NCI-H82 (cell line): Measurements from ENCODE around the gene CCDC188.
"Not testable (repeated sequence)": the region's sequence is repeated elsewhere in the genome, so short reads cannot be mapped to it uniquely, and the experiment has no call there.

ENCODE experiments used
- DNase-seq: peaks from one replicate; lab custom pipeline; 2025; lab: John Stamatoyannopoulos, UW

CCDC188 gene

DNA sequence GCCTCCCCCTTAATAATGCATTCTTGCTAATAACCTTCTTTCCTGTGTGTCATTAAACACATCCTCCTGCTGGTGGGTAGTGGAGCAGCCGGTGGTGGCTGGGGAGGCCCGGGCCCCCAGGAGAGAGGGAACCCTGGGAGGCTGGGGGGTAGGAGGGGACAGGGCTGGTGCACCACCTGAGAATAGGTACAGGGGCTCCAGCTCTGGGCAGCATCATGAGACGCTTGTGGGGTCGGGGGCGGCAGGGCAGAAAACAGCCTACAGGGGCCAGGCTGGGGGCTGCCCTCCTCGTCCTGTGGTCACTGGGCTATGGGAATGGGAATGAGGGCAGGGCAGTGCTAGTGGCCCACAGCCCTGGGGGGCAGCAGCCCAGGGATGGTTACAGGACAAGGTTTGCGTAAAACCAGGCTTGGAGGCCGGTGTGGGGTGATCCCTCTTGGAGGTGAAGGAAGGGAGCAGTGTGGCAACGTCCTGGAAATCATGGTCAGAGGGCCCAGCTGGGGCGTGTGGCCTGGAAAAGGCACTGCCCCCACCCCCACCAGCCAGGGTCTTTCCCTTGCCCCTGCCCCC lies 18.5 kb upstream of the CCDC188 start:
- DNase-seq = no peak

DNA sequence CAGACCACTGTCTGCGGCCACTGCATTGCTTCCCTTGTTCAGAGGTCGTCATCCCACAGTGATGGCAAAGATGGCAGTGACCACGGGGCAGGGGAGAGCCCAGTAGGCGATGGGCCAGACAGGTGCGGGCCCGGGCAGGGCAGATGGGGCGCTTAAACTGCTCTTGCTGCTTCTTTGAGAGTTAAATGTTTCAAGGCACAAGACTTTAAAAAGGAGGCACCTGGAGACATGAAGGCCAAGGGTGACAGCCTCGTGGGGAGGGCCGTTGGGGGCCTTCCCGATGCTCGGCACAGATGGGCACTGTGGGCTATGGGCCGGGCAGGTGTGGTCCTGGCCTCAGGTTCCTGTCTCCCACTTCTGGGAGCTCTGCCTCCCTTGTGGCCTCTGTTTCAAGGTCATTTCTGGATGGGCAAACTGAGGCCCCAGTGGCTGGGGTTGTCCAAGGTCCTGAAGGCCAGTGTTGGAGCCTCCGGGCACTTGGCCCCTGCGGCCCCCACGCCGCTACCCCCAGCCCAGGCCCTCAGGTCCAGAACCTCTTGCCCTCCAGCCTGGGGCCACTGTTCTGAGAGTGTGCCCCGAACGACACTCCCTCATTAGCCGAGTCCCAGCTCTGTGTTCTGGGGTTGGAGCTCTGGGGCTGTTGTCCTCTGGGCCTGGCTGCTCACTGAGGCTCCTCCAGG lies 16.9 kb upstream of the CCDC188 start:
- DNase-seq = no peak

DNA sequence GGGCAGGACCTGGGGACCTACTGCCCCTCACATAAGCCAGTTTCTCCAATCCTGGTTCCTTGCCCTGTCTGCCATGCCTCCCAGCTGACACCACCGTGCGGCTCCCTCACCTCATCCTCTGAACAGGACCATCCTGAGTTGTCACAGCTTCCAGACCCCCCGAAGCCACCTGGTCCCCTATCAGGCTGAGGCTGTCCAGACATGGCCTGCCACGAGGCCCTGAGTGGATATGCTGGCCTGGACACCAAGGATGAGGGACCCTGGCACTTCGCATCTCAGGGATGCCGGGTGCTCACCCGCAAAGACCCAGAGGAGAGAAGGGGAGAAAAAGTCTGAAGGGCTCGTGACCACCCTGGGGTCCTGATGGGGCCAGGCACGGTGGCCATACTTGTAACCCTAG lies 15.8 kb upstream of the CCDC188 start:
- no peak for DNase-seq

DNA sequence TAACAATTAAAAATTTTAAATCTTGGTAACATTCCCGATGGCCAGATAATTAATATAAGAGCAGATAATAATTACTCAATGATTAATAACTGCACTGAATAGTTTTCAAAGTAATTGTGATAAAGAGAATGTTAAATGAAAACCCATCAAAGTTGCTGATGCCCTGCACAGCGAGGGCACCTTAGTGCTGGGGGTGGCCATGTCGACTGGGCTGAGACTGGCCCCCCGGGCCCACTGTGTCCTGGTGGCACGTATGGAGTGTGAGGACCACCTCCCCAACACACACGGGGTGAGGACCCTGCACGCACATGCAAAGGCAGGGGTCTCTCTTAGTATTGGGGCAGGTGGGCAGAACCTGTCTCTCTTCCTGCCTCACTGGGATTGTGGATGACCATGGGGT lies 15.1 kb upstream of the CCDC188 start:
- DNase-seq = no peak

DNA sequence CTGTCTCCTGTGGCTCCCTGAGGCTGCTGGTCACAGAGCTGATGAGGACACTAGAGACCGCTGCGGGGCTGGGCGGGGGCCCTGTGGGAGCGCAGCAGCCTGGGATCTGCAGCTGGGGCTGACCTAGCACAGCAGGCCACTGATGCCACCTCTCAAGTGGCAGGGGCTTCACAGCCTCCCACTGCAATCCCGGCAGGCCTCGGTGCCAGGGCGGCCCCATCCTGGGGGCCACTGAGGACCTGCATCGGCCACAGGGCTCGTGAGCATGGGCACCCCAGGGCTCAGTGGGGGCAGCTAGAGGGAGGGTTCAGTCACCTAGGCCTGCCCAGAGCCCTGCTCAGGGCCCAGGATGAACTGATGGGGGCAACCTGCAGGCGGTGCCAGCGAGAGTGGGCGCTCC lies 14.6 kb upstream of the CCDC188 start:
- no peak for DNase-seq

DNA sequence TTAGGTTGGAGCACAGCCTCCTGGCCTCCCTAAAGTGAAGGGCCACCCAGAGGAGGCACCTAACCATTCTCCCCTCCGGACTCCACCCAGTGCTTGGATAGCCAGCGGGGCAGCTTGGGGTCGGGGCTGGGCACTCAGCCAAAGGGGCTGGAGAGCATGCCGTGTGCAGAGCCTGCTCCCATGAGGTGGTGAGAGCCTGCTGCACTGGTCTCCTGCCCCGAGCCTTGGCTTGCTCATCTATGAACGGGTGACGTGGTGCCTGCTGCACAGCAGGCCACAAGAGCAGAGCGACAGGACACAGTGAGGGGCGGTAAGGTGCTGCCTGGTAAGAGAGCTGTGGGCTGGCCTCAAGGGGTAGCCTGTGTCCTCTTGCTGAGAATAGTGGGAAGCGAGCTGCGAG lies 14.0 kb upstream of the CCDC188 start:
- no peak for DNase-seq

DNA sequence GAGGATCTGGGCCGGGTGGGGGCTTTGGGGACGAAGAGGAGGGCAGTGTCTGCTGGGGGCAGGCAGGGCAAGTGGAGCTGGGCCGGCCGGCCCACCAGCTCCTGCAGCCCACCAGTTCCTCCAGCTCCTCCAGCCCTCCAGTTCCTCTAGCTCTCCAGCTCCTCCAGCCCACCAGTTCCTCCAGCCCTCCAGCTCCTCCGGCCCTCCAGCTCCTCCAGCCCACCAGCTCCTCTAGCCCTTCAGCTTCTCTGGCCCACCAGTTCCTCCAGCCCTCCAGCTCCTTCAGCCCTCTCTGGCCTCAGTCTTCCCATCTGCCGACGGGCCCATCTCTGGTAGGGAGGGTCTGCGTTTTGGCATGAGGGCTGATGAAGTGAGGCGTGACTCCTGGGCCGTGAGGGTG lies 9.2 kb upstream of the CCDC188 start:
- no peak for DNase-seq

DNA sequence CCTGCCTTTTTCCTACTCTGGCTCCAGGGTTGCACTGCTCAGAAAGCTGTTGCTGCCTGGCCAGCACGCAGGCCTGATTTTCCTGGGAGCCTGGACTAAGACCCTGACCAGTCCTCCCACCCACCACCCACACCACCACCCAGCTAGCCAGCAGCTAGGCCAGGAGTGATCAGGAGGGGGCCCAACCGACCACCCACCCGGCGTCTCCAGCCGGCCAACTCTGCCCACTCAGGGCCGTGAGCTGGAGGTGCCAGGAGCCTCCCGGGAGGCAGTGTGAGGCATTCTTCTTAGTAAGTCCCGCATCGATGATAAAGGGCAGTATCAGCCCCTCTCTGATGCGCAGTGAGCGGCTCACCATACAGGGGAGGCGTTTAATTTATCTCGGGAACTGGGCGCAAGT lies 8.7 kb upstream of the CCDC188 start:
- DNase-seq = not testable (repeated sequence)

DNA sequence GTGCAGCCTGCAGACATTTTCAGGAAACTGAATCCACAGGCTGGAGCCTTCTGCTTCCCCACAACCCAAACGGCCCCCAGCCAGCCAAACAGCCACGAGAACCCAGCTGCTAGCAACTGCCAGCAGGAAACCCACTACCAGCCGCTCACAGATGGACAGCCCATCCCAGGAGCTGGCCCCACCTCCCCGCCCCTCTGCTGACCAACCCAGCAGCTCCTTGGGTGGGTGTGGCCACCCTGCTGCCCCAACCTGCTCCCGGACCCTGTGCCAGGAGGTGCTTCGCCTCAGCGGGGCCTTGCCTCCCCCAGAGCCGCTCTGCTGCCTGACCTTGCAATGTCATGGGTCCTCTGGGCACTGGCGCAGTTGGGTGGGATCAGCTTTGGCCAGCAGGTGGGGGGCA lies 8.2 kb upstream of the CCDC188 start:
- peak; percentile 72 for DNase-seq

DNA sequence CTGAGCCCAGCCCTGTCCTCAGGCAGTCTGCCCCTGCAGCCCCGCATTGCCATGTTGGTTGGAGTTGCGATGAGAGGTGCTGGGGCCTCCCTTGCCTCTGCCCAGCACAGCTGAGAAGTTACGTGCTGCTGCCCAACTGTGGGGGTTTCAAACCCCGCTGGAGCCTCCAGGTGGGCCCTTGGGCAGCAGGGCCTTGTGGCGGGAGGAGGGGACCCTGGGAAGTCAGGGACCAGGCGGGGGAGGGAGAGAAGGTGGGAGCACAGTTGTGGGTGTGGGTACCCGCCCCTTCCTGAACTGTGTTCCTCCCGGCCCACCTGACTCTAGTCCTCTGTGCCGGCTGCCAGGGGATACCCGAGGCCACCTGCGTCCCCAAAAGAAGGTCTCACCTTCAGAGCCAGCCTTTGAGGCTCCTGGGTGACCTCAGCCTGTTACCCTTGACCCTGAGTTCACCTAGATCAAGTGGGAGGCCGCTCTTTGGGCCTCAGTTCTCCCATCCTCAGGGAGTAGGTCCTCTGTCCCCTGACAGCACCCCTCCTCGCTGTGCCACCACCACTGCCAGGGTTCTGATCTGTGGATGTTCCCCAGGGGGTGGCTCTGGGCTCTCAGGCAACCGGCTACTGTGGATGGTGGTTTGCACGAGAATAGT lies 7.7 kb upstream of the CCDC188 start:
- DNase-seq = no peak

DNA sequence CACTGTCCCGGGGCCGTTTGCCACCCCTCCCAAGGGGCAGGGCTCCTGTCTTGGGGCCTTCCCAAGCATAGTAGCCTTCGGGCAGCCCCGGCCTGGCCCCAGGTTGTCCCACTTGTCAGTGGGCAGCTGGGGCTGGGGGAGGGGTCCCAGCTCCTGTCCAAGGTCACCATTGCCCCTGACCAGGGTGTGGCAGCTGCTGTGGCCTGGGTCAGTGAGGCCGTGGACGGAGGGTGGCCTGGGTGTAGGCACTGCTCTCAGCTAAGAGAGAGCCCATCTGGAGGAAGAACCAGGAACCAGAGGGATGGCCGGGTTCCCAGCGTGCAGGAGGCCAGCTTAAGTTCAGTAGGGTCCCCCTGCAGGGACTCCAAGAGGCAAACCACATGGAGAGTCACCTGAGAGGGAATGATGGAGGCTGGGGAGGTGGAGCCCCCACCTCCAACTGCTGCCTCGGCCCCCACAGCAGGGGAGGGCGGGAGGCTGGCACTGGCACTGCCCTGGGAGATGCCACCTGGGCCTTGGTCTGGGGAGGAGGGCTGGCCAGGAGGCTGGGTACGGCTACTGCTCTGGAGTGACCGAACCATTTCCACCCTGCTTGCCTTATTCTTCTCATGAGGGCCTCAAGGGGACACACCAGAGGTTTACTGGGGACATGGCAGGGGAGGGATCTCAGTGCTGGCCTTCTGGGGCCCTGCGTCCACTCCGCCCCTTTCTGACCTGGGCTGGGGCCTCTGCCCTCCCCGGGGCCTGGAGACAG lies 6.8 kb upstream of the CCDC188 start:
- no peak for DNase-seq

DNA sequence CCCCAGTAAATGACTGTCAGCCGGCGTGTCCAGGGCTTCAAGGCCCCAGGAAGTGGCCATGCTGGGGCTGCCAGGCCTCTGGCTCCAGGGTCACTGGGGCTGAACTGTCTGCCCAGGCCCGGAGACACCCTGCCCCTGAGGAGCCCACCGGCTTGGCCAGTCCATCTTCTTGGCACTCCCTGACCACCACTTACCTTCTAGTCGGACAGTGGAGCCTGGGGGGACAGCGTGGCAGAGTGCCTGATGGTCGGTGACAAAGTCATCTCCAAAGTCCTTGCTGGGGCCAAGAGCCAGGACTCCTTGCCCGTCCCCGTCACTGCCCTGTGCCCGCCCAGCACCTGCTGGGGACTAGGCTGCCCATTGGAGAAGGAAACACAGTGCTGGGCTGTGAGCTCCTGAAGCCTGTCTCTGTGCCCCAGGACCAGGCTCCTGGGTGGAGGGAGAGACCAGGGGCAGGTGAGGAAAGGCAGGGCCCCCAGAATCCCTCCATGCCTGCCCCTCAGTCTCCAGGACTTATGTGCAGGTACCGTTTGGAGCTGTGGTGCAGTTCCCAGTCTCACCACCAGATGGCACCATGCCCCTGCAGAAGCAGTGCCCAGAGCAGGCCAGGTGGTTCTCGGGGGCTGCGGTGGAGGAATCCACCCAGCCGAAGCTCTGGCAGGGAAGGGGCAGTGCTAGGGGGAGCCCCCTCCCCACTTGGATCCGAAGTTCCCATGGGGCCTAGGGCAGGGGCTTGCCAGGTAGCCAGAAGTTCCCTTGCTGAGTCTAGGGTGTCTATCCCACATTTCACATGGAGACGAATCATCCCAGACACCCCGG lies 6.0 kb upstream of the CCDC188 start:
- peak; percentile 86 for DNase-seq

DNA sequence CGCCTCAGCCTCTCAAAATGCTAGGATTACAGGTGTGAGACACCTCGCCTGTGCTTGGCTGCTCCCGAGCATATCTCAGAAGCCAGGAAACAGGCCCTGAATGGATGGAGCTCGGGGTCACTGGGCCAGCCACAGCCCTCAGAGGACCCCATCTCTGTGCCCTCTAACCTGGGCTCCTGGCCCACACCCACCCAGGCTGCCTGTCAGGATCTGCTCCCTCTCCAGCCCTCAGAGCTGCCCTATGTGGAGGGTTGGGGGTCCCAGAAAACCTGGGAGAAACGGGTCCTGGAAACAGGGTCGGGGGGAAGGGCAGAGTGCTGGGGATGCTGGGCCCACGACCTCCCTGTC lies 5.2 kb upstream of the CCDC188 start:
- DNase-seq = no peak

DNA sequence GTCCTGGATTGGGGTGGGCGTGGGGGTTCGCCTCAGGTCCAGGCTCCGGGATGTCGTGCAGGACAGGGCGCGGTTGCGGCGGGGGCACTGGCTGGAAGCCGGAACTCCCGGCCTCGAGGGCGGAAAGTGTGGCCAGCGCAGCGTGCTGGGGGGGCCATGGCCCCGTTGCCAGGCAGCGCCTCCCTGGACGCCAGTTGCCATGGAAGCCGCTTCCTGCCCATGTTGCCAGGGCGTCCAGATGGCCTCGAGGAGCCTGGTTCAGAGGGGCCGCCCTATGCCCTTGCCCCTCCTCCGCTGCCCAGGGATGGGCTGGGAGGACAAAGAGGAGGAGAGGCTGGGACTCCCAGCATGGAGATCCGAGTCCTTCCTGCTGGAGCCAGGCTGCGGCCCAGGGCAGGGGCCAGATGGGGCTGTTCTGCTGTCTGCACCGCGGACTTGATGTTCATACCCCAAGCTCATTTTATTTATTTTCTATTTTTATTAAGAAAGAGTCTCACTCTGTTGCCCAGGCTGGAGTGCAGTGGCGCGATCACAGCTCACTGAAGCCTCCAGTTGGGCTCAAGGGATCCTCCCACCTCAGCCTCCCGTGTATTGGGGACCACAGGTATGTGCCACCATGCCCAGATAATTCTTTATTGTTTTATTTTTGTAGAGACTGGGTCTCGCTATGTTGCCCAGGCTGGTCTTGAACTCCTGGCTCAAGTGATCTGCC lies 4.6 kb upstream of the CCDC188 start:
- DNase-seq = peak; percentile 92

DNA sequence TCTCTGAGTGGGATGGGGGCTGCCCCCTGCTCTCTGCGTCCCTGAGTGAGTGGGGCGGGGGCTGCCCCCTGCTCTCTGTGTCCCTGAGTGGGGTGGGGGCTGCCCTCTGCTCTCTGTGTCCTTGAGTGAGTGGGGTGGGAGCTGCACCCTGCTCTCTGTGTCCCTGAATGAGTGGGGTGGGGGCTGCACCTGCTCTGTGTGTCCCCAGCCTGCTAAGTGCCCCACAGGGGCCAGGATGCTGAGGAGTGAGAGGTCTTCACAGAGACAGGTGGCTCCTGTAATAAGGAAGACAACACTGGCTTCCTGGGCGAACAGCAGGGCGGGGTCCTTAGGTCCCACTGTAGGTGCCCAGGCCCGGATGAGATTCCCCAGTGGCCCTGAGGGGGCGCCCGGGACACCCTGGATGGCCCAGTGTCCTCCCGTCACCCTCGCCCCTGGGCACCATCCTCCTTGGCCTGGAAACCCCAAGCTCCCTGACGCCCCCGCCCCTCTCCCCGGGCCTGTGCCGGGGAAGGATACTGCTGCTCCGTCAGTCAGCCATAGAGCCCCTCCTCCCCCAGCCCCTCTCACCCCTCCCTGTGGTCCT lies 3.8 kb upstream of the CCDC188 start:
- DNase-seq = peak; percentile 25

DNA sequence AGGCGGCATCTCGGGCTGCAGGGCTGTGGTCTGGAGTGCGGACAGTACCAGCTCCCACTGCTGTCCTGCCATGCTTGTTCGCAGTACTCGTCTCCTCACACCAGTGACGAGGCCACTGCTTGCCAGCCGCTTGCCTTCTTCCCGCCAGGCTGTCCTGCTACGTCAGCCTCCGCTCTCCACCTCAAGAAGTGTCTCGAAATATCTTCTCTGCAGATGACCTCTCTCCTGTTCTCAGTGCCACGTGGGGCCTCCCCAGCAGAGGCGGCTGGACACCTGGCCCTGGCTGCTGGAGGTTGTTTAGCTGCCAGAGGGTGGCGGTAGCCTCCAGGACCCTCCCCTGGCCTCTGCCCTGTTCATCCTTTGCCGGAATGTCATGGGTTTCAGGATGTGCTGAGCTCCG lies 3.1 kb upstream of the CCDC188 start:
- DNase-seq = no peak

DNA sequence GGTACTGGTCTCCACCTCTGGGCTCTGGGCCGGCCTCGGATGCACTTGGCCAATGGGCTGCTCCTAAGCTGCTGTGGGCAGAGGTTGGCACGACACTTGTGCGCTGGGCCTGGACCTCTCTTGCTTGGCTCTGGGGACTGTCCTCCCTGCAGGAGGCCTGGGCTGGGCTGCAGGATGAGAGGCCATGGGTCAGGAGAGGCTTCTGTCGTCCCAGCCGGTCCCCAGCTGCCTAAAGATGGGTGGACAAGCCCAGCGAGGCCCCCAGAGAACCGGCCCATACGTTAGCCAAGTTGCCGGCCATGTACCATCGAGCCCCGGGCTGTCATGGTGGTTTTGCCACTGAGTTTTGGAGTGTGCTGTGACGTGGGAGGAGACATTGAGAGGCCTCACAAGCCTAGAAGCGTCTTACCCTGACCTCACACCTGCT lies 1.6 kb upstream of the CCDC188 start:
- no peak for DNase-seq

DNA sequence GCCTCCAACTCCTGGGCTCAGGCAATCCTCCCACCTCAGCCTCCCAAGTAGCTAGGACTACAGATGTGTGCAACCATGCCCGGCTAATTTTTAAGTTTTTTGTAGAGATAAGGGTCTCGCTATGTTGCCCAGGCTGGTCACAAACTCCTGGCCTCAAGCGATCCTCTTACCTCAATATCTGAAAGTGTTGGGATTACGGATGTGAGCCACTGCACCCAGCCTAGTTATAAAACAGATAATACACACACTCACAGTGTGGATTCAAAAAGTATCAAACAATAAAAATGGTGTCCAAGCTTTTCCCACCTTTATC lies 377 bp upstream of the CCDC188 start:
- no peak for DNase-seq

DNA sequence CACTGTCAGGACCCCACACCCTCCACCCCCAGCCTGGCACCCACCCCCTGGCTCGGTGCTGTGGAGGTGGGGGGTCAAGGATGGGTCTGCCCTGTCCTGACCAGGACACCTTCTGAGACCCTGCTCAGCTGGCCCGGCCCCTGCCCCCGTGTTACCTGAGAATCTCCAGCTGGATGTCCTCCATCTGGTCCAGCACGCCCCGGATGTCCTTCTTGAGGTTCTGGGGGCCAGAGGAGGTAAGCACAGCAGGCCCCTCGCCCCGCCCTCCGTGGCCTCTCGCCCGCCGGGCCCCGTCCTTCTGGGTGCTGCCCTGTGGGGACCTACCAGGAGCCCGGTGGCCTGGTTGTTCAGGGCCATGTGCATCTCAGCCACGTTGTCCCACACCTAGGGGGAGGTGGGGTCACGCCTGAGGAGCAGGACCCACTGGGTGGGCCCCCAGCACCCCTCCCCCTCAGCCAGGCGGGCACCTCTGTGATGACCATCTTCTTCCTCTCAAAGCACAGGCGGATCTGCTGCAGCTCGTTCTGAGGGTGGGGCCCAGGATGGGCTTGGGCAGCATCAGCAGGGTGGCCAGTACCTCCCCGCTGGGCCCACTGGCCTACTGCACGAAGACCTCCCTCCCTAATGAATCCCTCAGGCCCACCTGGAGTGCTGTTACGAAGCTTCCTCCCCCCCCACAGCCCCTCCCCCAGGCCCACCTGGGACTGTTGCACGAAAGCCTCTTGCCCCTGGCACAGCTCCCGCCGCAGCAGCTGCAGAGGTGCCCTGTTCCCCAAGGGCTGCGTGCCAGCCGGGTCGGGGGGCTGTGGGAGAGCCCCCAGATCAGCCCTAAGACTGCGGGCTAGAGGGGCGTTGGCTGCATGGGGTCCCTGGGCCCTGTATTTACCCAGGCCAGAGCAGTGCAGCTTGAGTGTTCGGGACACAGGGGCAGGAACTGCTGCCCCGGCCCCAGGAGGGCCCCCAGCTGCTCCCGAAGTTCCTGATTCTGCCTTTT lies 1.3 kb downstream of the CCDC188 start:
- DNase-seq = no peak

DNA sequence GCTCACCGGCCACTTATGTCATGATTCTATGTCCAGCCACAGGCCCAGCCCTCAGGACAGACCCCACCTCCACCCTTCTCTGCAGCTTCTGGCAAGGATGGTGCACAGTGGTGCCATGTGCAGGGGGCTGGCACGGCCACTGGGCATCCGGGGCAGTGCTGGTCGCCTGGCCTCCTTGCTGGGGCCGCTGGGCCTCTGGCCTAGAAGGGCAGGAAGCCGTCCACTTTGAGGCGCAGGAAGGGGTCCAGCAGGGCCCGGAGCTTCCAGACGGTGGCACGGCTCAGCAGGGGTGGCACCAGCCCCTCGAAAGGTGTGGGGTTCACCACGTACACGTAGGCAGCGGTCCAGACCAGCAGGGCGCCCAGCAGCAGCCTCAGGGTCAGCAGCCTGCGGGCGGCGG lies 2.4 kb downstream of the CCDC188 start:
- DNase-seq = no peak
